ENCODE results near the gene STEAP3. TPM values are rescaled to one million over a fixed set of nuclear protein-coding genes. Genes with fewer than 3 reads are reported as not detected.
A peak's percentile ranks its signal among the peaks of the same experiment; 100 is the strongest.

Gene STEAP3
- total and polyA plus RNA-seq, 5 donors = 4.8 to 12.4 (median 9.3) TPM

- H3K4me1 ChIP-seq (ENCODE audit: control insufficient read depth, insufficient read depth, low read length) = peaks cover 2% of the 10 kb centered on the region
- no peak overlapping the region for H3K4me3 ChIP-seq (ENCODE audit: low read length)
- H3K27me3 ChIP-seq (ENCODE audit: control insufficient read depth, insufficient read depth) = no peaks in the 10 kb centered on the region
- H3K27ac ChIP-seq (ENCODE audit: low read length) = no peak overlapping the region
- DNase-seq (no peak), ATAC-seq (no peak)
- H3K9me3 ChIP-seq (ENCODE audit: control insufficient read depth, low read length) = no peaks in the 10 kb centered on the region
- 84% methylated on average over 9 of the region's 9 CpGs for WGBS
- intact Hi-C loops (cut with DNase I) = loop anchor here in 2 of 4 donors (10.0 kb wide), 1 partner anchor 59 kb away; no protein-coding TSS in a partner anchor
Observed at GRCh38 chr2:119225926-119226325, 2.3 kb downstream of the STEAP3 start.

- H3K4me1 ChIP-seq (ENCODE audit: control insufficient read depth, insufficient read depth, low read length) = peaks cover 2% of the 10 kb centered on the region
- ATAC-seq (no peak), DNase-seq (no peak)
- H3K4me3 ChIP-seq (ENCODE audit: low read length) = no peak overlapping the region
- intact Hi-C loops (cut with DNase I) = loop anchor here in 2 of 4 donors (10.0 kb wide), 1 partner anchor 57 kb away; no protein-coding TSS in a partner anchor
- no peaks in the 10 kb centered on the region for H3K9me3 ChIP-seq (ENCODE audit: control insufficient read depth, low read length)
- no peaks in the 10 kb centered on the region for H3K27me3 ChIP-seq (ENCODE audit: control insufficient read depth, insufficient read depth)
- no peak overlapping the region for H3K27ac ChIP-seq (ENCODE audit: low read length)
- 94% methylated on average over 12 of the region's 12 CpGs for WGBS
Observed at GRCh38 chr2:119227346-119227745, 3.7 kb downstream of the STEAP3 start.

DNA sequence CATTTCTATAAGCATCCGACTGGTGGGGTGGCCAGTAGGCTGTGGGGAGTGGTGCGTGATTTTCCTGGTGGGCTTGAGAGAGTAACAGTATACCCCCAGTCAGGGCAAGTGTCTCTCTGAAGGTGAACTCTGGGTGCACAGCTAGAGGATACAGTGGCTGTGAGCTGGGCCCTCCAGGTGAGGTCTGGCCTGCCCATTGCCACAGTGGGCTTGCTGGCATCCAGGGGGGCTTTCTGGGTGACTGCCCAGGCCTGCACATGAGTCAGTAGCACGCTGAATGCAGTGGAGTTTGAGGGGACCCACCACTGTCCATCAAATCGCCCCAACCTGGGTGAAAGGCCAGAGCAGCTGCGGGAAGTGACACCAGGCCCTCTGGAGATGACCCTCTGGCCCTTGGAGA, 4.5 kb downstream of the STEAP3 start:
- intact Hi-C loops (cut with DNase I) = loop anchor here in 2 of 4 donors (10.0 kb wide), 1 partner anchor 57 kb away; no protein-coding TSS in a partner anchor
- no peak overlapping the region for H3K27ac ChIP-seq (ENCODE audit: low read length)
- peaks cover 2% of the 10 kb centered on the region for H3K4me1 ChIP-seq (ENCODE audit: control insufficient read depth, insufficient read depth, low read length)
- H3K27me3 ChIP-seq (ENCODE audit: control insufficient read depth, insufficient read depth) = no peaks in the 10 kb centered on the region
- ATAC-seq (no peak), DNase-seq (no peak)
- H3K9me3 ChIP-seq (ENCODE audit: control insufficient read depth, low read length) = no peaks in the 10 kb centered on the region
- 97% methylated on average over 5 of the region's 5 CpGs for WGBS
- no peak overlapping the region for H3K4me3 ChIP-seq (ENCODE audit: low read length)

GRCh38 chr2:119228964-119229363, 5.3 kb downstream of the STEAP3 start:
- DNase-seq (no peak), ATAC-seq (no peak)
- Histone ChIP-seq H3K4me1 (ENCODE audit: control insufficient read depth, insufficient read depth, low read length) (peaks cover 2% of the 10 kb centered on the region), H3K27ac (ENCODE audit: low read length) (no peak overlapping the region), H3K27me3 (ENCODE audit: control insufficient read depth, insufficient read depth) (no peaks in the 10 kb centered on the region), H3K4me3 (ENCODE audit: low read length) (no peak overlapping the region), H3K9me3 (ENCODE audit: control insufficient read depth, low read length) (no peaks in the 10 kb centered on the region)
- intact Hi-C loops (cut with DNase I) = loop anchor here in 2 of 4 donors (10.0 kb wide), 1 partner anchor 56 kb away; no protein-coding TSS in a partner anchor
- WGBS = 98% methylated on average over 7 of the region's 7 CpGs

DNA sequence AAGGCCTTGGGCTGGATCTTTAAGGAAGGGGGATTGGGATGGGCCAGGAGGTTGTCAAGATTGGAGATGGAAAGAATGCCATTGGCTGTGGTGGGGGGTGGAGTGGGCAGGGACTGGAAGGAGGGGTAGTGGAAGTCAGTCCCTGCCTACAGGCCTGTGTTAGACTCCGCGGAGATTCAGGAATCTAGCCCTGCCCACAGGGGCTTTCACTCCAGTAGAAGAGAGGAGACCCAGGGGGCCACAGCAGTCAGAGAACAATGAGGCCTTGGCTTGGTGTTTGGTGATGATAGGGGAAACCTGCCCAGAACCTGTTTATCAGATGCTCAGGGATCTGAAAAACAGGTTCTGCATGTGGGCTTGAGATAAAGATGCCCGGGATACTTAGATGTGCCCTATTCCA, 6.1 kb downstream of the STEAP3 start:
- H3K4me1 ChIP-seq (ENCODE audit: control insufficient read depth, insufficient read depth, low read length) = peaks cover 2% of the 10 kb centered on the region

DNA sequence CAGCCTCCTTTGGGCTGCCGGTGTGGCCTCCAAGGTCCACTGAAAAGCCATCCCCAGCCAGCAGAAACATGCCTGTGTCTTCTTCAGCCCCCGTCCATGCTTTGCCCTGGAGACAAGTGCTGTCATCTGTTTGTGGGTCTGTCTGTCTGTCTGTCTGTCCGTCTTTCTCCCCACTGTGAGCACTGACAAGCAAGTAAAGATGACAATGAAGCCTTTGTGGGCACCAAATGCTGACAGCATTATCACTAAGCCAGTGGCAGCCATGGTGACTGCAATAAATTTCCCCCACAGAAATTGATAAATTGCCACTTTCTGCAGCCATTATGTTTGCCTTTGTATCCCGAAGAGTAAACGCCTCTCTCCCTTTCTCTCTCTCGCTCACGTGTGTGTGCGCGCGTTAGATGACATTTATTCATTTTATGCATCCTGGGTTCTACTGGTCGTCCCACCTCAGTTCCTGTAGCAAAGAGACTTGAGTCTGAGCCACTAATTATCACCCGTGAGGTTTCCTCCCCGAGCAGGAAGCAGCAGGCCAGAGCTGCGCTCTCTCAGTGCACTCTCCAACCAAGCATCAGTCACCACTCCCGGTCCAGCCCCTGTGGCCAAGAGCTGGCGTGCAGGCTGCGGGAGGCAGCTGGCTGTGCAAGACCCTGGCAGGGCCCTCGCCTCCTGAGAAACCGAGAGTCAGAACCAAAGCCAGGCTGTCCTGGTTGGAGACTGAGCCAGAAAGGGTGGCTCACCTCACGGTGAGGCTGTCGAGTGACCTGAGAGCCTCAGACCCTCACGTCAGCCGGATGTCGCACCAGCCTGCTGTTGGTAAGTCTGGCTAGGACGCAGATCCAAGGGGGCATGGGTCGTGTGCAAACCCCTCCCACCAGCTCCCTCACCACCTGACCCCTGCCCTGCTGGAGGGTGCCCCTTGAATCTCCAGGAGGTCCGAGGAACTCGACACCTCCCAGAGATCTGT, 6.9 kb downstream of the STEAP3 start:
- Histone ChIP-seq H3K9me3 (ENCODE audit: control insufficient read depth, low read length) (no peaks in the 10 kb centered on the region), H3K27ac (ENCODE audit: low read length) (no peak overlapping the region), H3K4me3 (ENCODE audit: low read length) (no peak overlapping the region), H3K27me3 (ENCODE audit: control insufficient read depth, insufficient read depth) (no peaks in the 10 kb centered on the region), H3K4me1 (ENCODE audit: control insufficient read depth, insufficient read depth, low read length) (peaks cover 2% of the 10 kb centered on the region)
- intact Hi-C loops (cut with DNase I) = no loop called here
- ATAC-seq (no peak), DNase-seq (peak in 1 of 3 donors; percentile 24)
- 60% methylated on average over 28 of the region's 28 CpGs for WGBS

More for the DNA sequence above, 6.1 kb downstream of the STEAP3 start:
- ATAC-seq (no peak), DNase-seq (no peak)
- WGBS = 89% methylated on average over 3 of the region's 3 CpGs
- no peak overlapping the region for H3K4me3 ChIP-seq (ENCODE audit: low read length)
- H3K27ac ChIP-seq (ENCODE audit: low read length) = no peak overlapping the region
- H3K9me3 ChIP-seq (ENCODE audit: control insufficient read depth, low read length) = no peaks in the 10 kb centered on the region
- intact Hi-C loops (cut with DNase I) = loop anchor here in 2 of 4 donors (10.0 kb wide), 1 partner anchor 55 kb away; no protein-coding TSS in a partner anchor
- H3K27me3 ChIP-seq (ENCODE audit: control insufficient read depth, insufficient read depth) = no peaks in the 10 kb centered on the region

GRCh38 chr2:119231975-119232665, 8.5 kb downstream of the STEAP3 start:
- DNase-seq (no peak), ATAC-seq (no peak)
- Histone ChIP-seq H3K27me3 (ENCODE audit: control insufficient read depth, insufficient read depth) (no peaks in the 10 kb centered on the region), H3K4me3 (ENCODE audit: low read length) (no peak overlapping the region), H3K4me1 (ENCODE audit: control insufficient read depth, insufficient read depth, low read length) (no peaks in the 10 kb centered on the region), H3K9me3 (ENCODE audit: control insufficient read depth, low read length) (no peaks in the 10 kb centered on the region), H3K27ac (ENCODE audit: low read length) (no peak overlapping the region)
- intact Hi-C loops (cut with DNase I) = no loop called here
- WGBS = 94% methylated on average over 10 of the region's 10 CpGs

- Histone ChIP-seq H3K27me3 (ENCODE audit: control insufficient read depth, insufficient read depth) (no peaks in the 10 kb centered on the region), H3K4me1 (ENCODE audit: control insufficient read depth, insufficient read depth, low read length) (no peaks in the 10 kb centered on the region), H3K9me3 (ENCODE audit: control insufficient read depth, low read length) (no peaks in the 10 kb centered on the region), H3K27ac (ENCODE audit: low read length) (no peak overlapping the region), H3K4me3 (ENCODE audit: low read length) (no peak overlapping the region)
- ATAC-seq (no peak), DNase-seq (no peak)
- intact Hi-C loops (cut with DNase I) = no loop called here
- WGBS = 92% methylated on average over 3 of the region's 3 CpGs
Observed at GRCh38 chr2:119232666-119232993, 9.0 kb downstream of the STEAP3 start.

DNA sequence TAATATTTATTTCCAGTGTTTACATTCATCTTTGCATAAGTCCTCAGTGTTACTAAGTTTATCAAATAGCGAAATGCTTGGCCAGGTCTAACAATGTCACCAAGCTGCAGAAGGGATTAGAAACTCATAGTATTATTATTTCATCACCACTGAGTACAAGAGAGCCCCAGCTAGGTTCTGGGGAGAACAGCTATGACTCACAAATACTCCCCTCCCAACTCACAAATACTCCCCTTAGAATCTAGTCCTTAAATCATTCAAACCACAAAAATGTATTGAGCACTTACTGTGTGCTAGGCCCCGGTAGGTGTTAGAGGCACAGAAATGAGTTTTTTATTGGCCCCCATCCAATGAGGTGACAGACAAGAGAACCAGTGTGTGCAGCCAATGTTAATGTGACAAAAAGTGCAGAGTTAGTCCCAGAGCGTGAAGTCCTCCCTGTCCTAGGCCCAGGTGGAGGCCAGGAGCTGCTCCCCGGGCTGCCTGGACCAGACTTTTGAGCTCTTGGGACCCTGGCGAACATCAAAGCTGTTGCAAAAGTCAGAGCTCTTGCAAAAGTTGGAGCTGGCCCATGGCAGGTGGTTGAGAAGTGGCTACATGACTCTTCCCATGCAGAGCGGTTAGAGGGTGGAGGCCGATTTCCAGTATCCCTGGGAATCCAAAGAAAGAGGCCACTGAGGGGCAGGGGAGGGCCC, 9.8 kb downstream of the STEAP3 start:
- Histone ChIP-seq H3K27ac (ENCODE audit: low read length) (no peak overlapping the region), H3K9me3 (ENCODE audit: control insufficient read depth, low read length) (no peaks in the 10 kb centered on the region), H3K4me1 (ENCODE audit: control insufficient read depth, insufficient read depth, low read length) (no peaks in the 10 kb centered on the region), H3K27me3 (ENCODE audit: control insufficient read depth, insufficient read depth) (no peaks in the 10 kb centered on the region), H3K4me3 (ENCODE audit: low read length) (no peak overlapping the region)
- intact Hi-C loops (cut with DNase I) = no loop called here
- 96% methylated on average over 7 of the region's 7 CpGs for WGBS
- DNase-seq (no peak), ATAC-seq (no peak)

DNA sequence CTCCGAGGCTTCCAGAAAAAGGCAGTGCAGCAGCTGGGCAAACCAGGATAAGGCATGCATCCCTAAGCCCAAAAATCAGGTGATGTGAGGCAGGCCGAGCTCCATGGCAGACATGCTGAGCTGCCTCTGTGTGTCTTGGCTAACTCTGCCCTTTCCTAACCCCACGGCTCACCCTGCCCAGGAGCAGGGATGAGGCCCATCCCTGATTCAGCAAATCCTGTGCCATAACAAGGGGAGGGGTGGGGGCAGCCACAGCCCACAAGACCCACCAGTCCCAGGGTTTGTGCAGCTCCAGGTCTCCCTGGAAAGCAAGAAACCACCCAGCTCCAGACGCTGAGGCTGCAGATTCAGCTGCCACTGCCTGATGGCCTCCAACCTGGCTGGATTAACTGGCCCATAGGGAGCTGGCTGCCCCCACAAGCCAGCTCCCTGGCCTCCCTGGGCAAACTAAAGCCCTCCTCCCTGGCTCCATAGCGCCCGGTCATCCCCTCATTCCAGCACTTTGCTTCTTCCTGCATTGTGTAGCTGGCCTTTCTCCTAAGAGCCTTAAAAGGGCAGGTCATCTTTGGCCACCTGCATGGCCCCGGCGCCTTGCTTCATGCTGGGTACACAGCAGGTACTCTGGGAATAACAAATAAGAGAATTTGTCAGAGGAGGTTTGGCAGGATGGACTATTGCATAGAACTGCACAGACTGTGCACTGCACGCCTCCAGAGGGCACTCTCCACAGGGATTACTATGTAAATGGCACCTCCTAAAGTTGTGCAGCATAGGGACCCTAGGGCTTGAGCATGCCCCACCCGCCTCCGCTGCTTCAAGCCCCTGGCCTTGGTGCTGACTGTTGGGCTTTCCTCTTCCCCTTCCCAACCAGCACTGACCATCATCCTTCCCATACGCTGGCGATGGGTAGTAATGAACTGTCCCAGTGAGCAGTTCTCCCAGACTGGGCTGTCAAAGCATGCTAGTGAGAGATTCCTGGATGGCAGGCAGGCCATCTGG, 10.7 kb downstream of the STEAP3 start:
- H3K9me3 ChIP-seq (ENCODE audit: control insufficient read depth, low read length) = no peaks in the 10 kb centered on the region
- H3K27me3 ChIP-seq (ENCODE audit: control insufficient read depth, insufficient read depth) = no peaks in the 10 kb centered on the region
- 67% methylated on average over 13 of the region's 13 CpGs for WGBS
- H3K4me1 ChIP-seq (ENCODE audit: control insufficient read depth, insufficient read depth, low read length) = no peaks in the 10 kb centered on the region
- no peak overlapping the region for H3K4me3 ChIP-seq (ENCODE audit: low read length)
- no peak overlapping the region for H3K27ac ChIP-seq (ENCODE audit: low read length)
- DNase-seq (no peak), ATAC-seq (peak in 1 of 2 donors; percentile 19)
- intact Hi-C loops (cut with DNase I) = no loop called here

All from right cardiac atrium (tissue), 5 donors.